HG03159 (cell line): Measurements from ENCODE around the gene PRR12.

ENCODE experiments used
- ATAC-seq: cut with Tn5 transposase; IDR thresholded peaks from one replicate; pipeline ENCODE4 v1.9.1; 2021; ENCODE audit warnings: mild to moderate bottlenecking, moderate library complexity; ENCODE audit not compliant: unreplicated experiment

Gene PRR12

GRCh38 chr19:49664171-49665035 lies 73.4 kb downstream of the PRR12 start:
- ATAC-seq, result no peak

DNA sequence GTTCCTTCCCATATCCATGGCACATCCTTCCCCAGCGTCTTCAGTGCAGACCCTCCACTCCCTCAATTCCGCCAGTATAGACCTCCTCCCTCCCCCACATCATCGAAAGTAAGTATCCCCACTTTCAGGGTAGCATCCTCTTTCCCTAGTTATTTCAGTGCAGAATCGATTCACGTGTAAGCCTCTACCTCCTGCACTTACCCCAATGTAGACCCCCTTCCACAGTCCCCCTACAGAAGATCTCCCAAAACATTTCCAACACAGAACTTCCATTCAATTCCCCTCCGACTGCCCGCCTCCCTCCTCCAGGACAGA lies 74.0 kb downstream of the PRR12 start:
- ATAC-seq, result no peak

DNA sequence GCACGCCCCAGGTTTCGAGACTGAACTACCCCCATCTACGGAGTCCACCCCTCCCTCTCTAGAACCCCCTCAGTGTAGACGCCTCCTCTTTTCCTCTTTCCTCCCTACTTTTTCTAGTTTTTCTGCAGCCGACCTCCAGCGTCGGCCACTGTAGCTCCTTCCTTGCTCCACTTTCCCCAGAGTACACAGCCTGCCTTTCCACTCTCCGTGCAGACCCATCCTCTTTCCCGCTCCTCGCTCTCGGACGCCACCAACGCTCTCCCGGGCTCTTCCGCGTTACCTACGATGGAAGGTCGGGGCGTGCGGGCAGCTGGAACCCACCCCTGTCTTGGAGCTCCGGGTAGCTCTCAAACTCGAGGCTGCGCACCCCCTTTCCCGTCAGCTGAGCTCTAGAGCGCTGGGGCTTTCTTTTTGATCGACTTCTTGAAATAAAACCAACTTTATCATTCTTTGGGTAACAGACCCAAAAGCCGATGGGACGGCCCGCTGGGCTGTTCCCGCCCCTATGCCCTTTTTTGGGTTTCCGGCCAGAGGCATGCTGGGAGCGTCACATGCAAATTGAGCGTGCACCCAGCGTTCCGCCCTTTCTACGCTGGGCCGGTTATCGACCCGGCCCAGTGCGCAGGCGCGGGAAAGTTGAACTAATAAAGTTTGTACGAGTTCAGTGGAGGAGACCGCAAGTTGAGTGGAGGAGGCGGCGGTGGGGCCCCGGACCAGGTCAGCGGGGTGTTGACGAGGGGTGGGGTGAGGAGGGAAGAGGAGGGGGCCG lies 74.6 kb downstream of the PRR12 start, which contains the start of the genes BCL2L12 and IRF3:
Gene BCL2L12 (plus strand): TSS at position 583 of the 769 bp plus-strand sequence. CDS start 760 bp downstream, outside the sequence.
Gene IRF3 (minus strand): TSS at position 507 of the 769 bp plus-strand sequence. CDS start 1,019 bp downstream, outside the sequence.
- ATAC-seq, result peak; percentile 84

DNA sequence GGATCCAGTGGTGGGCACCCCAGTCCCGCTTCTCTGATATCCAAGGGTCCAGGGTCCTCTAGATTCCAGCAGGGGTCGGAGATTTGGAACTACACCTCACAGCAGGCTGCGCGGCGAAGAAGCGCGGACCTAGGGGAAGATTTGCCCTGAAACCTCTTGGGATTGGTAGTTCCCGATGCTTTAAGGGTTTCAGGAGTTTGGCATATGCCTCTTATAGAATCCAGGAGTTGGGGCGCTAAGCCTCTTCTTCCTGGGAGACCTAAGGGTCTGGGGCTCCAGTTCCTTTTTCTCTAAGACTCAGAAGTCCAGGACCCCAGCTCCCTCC lies 75.1 kb downstream of the PRR12 start:
- no peak for ATAC-seq

DNA sequence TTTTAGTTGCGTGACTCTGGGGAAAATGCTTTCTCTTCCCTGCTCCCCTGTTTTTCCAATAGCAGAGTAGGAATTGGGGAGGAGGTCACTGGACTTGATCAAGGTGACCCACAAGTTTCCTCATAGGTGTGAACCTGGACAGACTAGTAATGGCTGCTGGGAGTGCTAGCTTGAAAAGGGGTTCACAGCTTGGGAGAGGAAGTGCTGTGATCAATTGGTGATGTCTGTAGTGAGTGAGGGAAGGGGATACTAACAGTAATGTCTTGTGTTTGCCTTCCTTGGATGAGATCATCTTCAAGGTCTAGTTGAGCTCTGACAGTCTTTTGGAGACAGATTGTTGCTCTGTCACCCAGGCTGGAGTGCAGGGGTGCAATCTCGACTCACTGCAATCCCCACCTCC lies 76.5 kb downstream of the PRR12 start:
- ATAC-seq, result no peak

GRCh38 chr19:49669516-49669915 lies 78.5 kb downstream of the PRR12 start:
- no peak for ATAC-seq

DNA sequence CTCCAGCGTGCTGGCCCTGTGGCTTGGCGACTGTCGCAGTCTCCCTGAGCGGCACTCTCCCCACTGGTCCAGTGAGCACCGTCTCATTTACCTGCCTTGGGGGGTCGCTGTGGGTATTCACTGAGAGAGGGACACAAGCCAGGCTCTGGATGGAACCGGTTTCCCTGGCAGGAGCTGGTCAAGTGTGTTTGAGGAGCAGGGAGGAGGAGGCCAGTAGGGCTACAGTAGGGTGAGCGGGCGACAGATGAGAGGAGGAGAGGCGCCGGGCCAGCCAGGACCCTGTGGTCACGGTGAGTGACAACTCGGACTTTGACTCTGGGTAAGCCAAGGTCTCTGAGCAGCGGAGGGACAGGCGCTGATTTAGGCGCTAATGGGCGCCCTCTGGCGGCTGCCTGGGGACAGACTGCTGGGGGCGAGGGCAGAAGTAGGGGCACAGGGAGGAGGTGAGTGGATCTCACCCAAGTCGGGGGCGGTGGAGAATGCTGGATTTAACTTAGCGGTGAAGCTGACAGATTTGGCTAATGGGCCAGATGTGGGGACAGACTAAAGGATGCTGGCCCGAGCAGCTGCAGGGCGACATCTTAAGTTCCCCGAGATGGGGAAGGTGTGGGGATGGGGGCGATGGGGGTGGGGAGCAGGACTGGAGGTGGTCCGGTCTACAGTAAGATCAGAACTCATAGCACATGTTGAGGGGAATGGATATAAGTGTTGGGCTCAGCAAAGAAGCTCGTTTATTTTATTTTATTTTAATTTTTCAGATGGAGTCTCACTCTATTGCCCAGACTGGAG lies 81.3 kb downstream of the PRR12 start:
- ATAC-seq, result no peak
